Ishikawa (cell line): Measurements from ENCODE around the gene SLX4.

Experiments used
- CEBPB ChIP-seq: IDR thresholded peaks from 2 replicates; pipeline ENCODE4 v1.6.1; 2012
- CREB1 ChIP-seq: IDR thresholded peaks from 2 replicates; pipeline ENCODE4 v1.6.1; 2012; ENCODE audit warnings: low read depth
- EGR1 ChIP-seq: IDR thresholded peaks from 2 replicates; pipeline ENCODE4 v1.6.1; 2012
- EP300 ChIP-seq: IDR thresholded peaks from 2 replicates; pipeline ENCODE4 v1.6.1; 2012; ENCODE audit warnings: borderline replicate concordance
- FOXM1 ChIP-seq: IDR thresholded peaks from 2 replicates; pipeline ENCODE4 v1.6.1; 2012; ENCODE audit warnings: low read depth, borderline replicate concordance
- MAX ChIP-seq: IDR thresholded peaks from 2 replicates; pipeline ENCODE4 v1.6.1; 2012
- RAD21 ChIP-seq: IDR thresholded peaks from 2 replicates; pipeline ENCODE4 v1.6.1; 2012; ENCODE audit warnings: low read depth
- REST ChIP-seq: IDR thresholded peaks from 2 replicates; pipeline ENCODE4 v1.6.1; 2012; ENCODE audit warnings: low read depth, mild to moderate bottlenecking
- TAF1 ChIP-seq: IDR thresholded peaks from 2 replicates; pipeline ENCODE4 v1.6.1; 2012; ENCODE audit warnings: low read depth, mild to moderate bottlenecking
- TEAD4 ChIP-seq: IDR thresholded peaks from 2 replicates; pipeline ENCODE4 v1.6.1; 2012
- USF1 ChIP-seq: IDR thresholded peaks from 2 replicates; pipeline ENCODE4 v1.6.1; 2012
- YY1 ChIP-seq: IDR thresholded peaks from 2 replicates; pipeline ENCODE4 v1.6.1; 2012; ENCODE audit warnings: low read depth
- ZBTB7A ChIP-seq: IDR thresholded peaks from 2 replicates; pipeline ENCODE4 v1.6.1; 2012; ENCODE audit warnings: low read depth

- TF ChIP-seq TEAD4: no peak
- TF ChIP-seq ZBTB7A: no peak
- TF ChIP-seq TAF1: no peak
- no peak for TF ChIP-seq CEBPB
- TF ChIP-seq YY1: no peak
- no peak for TF ChIP-seq USF1
- TF ChIP-seq REST: no peak
- TF ChIP-seq EP300: no peak
- TF ChIP-seq MAX: no peak
- TF ChIP-seq CREB1: no peak
- TF ChIP-seq EGR1: no peak
- no peak for TF ChIP-seq RAD21
- no peak for TF ChIP-seq FOXM1
Measured at GRCh38 chr16:3536851-3537250, 74.6 kb downstream of the SLX4 start.
